GM12875 (cell line): Measurements from ENCODE around the gene MRPL45.

Experiments
- H3K4me3 ChIP-seq: one replicate; pipeline ENCODE4 v1.5.1; 2011; ENCODE audit warnings: low read depth, low read length, control low read depth
- CTCF ChIP-seq: IDR thresholded peaks from 2 replicates; pipeline ENCODE4 v1.5.1; 2011; ENCODE audit warnings: low read depth, mild to moderate bottlenecking, control low read depth, inconsistent platforms, low read length, moderate library complexity, borderline replicate concordance; ENCODE audit not compliant: insufficient read depth

The MRPL45 gene

DNA sequence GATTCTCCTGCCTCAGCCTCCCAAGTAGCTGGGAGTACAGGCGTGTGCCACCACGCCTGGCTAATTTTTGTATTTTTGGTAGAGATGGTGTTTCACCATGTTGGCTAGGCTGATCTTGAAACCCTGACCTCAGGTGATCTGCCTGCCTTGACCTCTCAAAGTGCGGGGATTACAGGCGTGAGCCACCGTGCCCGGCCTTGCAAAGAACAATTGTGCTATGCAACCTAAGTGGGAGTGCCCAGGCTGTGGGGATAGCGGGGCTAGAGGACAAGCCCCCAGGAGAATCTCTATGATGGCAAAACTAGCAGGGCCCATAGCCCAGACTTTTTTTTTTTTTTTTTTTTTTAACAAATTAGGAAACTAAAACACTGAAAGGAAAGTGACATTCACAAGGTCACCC lies 48.8 kb downstream of the MRPL45 start:
- H3K4me3 ChIP-seq = no peak overlapping the region
- no peak for TF ChIP-seq CTCF

GRCh38 chr17:38349097-38349730 lies 52.2 kb downstream of the MRPL45 start:
- peak; percentile 92 for TF ChIP-seq CTCF
- no peak overlapping the region for H3K4me3 ChIP-seq

DNA sequence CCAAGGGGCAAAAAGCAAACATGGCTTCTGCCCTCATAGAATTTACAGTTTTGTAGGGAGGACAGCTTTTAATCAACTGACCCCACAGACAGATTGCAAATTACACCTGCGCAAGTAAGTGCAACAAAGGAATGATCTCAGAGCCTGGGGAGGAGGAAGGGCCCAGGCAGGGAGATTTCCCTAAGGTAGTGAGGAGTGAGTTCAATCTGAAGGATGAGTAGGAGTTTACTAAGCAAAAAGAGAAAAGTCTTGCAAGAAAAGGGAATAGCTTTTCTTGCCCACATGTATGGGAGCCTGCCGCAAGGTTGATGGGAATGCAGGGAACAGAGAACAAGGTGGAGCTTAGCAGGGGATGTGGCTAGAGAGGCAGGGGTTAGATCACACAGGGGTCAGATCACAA lies 53.1 kb downstream of the MRPL45 start:
- TF ChIP-seq CTCF = no peak
- no peak overlapping the region for H3K4me3 ChIP-seq

DNA sequence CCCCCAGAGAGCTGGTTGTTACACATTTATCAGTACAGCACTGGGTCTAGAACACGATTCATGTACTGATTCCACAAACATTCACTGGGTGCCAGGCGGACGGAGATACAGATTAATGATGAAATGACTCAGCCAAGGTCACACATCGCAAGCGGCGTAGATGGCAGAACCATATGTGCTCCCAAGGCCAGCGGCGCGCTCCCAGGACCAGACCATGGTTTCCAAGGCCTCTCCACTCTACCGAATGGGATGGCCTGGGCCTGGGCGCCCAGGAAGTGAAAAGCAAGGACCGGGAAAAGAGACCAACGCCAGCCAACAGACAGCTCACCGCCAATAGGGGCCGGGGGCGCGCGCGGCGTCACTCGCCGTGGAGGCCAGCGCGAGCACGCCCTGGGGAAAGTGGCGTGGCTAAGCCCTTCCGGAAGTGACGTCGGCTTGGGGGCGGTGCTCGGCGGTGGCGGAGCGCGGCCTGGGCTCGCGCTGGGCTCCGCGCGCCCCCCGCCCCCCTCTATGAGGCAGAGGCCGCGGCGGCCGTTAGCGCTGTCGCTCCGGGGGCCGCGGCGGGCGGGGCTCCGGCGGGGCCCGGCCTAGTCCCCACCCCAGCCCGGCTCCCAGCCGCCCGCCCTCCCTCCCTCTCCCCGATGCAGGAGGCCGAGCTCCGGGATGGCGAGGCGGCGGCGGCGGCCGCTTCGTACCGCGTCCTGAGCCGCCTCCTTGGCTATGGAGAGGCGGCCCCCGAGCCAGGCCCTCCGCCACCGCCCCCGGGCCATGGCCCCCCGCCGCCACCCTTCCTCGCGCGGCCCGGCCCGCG lies 54.6 kb downstream of the MRPL45 start, which contains the start of gene SOCS7:
TSS of gene SOCS7 (plus strand) at position 433 of the 811 bp plus-strand sequence. CDS start at position 642, 209 bp downstream.
- peak within 1 kb of the TSS; percentile 73 for H3K4me3 ChIP-seq
- no peak for TF ChIP-seq CTCF

DNA sequence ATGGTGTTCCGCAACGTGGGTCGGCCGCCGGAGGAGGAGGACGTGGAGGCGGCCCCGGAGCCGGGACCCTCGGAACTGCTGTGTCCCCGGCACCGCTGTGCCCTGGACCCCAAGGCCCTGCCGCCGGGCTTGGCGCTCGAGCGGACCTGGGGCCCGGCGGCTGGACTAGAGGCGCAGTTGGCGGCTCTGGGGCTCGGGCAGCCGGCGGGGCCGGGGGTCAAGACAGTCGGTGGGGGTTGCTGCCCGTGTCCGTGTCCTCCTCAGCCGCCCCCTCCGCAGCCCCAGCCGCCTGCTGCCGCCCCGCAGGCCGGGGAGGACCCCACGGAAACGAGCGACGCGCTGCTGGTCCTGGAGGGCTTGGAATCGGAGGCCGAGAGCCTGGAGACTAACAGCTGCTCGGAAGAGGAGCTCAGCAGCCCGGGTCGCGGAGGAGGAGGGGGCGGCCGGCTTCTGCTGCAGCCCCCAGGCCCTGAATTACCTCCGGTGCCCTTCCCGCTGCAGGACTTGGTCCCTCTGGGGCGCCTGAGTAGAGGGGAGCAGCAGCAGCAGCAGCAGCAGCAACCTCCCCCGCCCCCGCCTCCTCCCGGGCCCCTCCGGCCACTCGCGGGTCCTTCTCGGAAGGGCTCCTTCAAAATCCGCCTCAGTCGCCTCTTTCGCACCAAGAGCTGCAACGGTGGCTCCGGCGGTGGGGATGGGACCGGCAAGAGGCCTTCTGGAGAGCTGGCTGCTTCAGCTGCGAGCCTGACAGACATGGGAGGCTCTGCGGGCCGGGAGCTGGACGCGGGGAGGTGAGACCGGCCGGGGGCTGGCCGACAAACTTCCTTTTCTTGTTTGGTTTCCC lies 55.5 kb downstream of the MRPL45 start:
- H3K4me3 ChIP-seq = peak overlapping the region; percentile 73
- no peak for TF ChIP-seq CTCF

DNA sequence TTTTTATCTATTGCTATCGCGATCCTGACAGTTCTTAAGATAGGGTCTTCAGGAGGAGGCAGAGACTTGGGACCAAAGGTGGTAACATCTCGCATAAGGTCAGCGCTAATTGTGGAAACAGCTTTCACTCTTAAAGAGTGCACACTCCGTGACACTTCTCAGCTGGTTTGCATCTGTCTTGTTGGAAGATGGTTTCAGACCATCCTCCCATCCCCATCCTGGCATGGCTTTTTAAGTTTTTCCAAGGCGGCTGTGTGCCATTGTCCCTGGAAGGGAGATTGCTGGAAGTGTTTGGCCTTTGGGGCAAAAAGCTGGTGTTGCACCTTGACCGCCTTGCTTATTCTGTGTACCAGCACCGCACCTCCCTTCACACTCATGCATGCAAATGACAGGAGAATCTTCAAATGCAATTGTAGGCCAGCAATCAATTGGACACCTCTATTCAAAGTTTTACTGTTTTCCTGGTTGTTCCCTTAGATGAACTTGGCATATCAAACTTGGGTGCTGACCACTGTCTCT lies 56.2 kb downstream of the MRPL45 start:
- peak overlapping the region; percentile 73 for H3K4me3 ChIP-seq
- TF ChIP-seq CTCF = no peak
